Measurements from ENCODE around the gene KCNC3.

The KCNC3 gene

DNA sequence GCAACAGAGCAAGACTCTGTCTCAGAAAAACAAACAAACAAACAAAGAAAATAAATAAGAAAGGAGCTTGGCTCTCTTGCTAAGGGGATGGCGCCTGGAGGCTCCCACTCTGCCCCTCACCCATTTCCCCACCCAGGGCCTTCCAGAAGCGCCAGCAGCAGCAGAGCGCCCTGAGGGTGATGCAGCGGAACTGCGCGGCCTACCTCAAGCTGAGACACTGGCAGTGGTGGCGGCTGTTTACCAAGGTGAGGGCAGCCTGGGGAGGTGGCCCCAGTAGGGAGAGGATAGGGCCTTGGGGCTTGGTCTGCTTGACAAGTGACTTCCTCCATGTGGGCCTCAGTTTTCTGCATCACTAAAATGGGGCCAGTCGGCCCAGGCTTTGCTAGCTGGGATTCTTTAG, 66.0 kb downstream of the KCNC3 start:
- no peak overlapping the region for H3K4me3 ChIP-seq (ENCODE audit: low read length)
- no peaks in the 10 kb centered on the region for H3K27me3 ChIP-seq (ENCODE audit: control insufficient read depth, insufficient read depth, low read length)
- no peak overlapping the region for H3K27ac ChIP-seq (ENCODE audit: low read length)
- no peaks in the 10 kb centered on the region for H3K36me3 ChIP-seq (ENCODE audit: control insufficient read depth, low read depth, low read length)
- no peaks in the 10 kb centered on the region for H3K9me3 ChIP-seq (ENCODE audit: control insufficient read depth, low read depth, low read length)
- H3K9ac ChIP-seq (ENCODE audit: low read length), result no peak overlapping the region
- no peaks in the 10 kb centered on the region for H3K4me1 ChIP-seq (ENCODE audit: control insufficient read depth, low read depth, low read length)
